ENCODE measurements around the gene CERT1.

CERT1 gene

DNA sequence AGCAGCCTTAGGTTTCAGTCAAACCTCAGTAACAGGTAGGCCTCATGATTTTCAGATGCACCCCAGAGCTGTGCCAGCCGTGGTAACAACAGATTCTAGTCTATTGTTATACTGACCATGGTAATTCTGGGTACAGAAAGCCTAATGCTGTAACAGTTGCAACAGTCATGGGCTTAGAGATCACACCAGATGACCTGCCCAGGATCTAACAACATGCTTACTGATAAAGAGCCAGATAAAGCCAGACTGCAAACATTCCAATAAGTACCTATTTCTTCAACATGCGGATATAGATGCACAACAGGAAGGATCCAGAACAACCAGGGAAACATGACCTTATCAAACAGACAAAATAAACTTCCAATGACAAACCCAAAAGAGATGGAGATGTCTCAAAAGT is 42.8 kb downstream of the CERT1 start:
- no peak for DNase-seq (ENCODE audit: extremely low read depth, low read depth)
- TF ChIP-seq, protein P1, sequence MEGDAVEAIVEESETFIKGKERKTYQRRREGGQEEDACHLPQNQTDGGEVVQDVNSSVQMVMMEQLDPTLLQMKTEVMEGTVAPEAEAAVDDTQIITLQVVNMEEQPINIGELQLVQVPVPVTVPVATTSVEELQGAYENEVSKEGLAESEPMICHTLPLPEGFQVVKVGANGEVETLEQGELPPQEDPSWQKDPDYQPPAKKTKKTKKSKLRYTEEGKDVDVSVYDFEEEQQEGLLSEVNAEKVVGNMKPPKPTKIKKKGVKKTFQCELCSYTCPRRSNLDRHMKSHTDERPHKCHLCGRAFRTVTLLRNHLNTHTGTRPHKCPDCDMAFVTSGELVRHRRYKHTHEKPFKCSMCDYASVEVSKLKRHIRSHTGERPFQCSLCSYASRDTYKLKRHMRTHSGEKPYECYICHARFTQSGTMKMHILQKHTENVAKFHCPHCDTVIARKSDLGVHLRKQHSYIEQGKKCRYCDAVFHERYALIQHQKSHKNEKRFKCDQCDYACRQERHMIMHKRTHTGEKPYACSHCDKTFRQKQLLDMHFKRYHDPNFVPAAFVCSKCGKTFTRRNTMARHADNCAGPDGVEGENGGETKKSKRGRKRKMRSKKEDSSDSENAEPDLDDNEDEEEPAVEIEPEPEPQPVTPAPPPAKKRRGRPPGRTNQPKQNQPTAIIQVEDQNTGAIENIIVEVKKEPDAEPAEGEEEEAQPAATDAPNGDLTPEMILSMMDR (IDR thresholded peaks at IDR 0.05; ENCODE audit: low read depth, low read length, missing control alignments), result no peak
- H3K4me3 ChIP-seq (replicated peaks; ENCODE audit: low read depth, low read length), result no peak overlapping the region

DNA sequence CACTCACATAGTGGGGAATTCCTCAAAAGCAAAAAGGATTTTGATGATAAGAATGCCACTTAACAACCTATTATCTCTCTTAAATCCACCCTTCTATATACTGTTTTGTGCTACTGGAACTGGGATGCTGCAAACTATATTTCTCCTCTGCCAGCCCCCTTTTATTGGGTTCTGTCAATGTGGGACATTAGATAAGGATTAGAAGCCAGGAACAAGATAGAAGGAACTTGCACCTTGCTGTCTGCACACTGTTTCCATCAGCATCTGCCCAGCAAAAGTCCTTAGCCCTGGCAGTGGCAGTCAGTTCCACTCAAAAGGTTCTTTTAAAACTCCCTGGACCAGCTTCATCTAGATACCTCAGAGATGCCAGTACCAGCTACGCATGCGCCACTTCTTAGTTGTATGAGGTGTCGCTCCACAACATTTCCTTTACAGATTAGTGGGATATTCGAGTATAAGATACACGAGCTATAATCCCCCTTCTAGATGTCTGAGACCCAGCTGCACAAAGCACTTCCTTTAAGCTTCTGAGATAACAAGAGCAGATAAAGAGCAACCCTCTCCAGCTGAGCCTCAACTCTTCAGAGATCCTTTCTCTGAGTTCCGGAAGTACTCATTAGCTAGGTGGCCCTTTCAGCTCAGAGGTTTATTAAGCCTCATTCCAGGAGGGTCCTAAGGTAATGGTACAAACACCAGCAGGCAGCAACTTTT is 45.3 kb downstream of the CERT1 start:
- DNase-seq (ENCODE audit: extremely low read depth, low read depth), result no peak
- TF ChIP-seq, protein P1 (IDR thresholded peaks at IDR 0.05; ENCODE audit: low read depth, low read length, missing control alignments), result no peak
- H3K4me3 ChIP-seq (replicated peaks; ENCODE audit: low read depth, low read length), result no peak overlapping the region

DNA sequence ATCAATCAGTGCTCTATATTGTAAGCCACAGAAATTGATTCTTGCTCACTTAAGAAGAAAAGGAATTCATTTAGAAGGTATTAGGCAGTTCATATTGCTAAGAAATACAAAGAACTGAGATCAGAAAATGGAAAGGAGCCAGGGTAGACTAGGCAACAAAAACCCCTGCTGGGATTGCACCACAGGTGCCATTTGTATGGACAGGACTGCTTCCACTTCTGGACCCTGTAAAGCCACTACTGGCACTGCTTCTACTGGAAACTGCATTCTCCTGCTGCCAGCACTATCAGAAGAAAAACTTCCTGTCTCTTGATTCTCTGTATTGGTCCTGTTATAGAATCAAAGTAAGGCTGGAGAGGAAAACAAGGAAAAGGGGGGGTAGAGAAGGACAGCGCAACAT is 45.9 kb downstream of the CERT1 start:
- DNase-seq (ENCODE audit: extremely low read depth, low read depth), result no peak
- TF ChIP-seq, protein P1 (IDR thresholded peaks at IDR 0.05; ENCODE audit: low read depth, low read length, missing control alignments), result no peak
- H3K4me3 ChIP-seq (replicated peaks; ENCODE audit: low read depth, low read length), result no peak overlapping the region

DNA sequence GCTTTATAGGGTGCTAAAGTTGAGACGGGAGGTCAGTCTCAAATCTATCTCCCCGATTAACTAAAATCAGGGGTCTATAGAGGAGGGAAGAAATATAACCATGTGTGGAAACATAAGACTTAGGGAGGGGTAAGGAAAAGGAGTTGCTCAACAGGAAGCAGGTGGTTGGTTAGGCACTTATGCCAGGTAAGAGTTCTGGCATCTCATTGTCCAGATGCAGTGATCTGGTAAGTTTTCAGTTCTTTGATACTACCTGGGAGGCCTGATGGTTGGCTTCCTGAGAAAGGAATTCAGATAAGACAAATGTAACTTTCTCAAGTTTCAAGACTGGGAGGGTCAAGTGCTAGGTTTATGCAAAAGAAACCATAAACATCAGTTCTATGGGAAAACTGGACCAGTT is 47.7 kb downstream of the CERT1 start:
- DNase-seq (ENCODE audit: extremely low read depth, low read depth), result no peak
- no peak overlapping the region for H3K4me3 ChIP-seq (replicated peaks; ENCODE audit: low read depth, low read length)
- TF ChIP-seq, protein P1 (IDR thresholded peaks at IDR 0.05; ENCODE audit: low read depth, low read length, missing control alignments), result no peak

DNA sequence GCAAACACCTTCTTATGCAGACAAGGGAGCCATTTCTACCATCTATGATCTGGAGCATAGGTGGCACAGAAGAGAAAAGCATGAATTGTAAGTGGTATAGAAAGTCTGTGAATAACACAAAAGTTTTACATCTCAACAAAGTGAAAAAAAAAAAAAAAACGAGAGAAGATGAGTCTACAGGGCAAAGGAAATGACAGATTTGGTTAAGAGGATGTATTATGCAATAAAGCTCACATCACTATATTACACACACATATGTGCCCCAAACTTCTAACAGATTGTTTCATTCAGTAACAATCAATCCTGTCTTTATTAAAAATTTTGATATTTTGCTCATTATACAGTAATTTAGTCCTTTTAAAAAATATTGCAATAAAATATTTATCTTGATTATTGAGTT is 49.8 kb downstream of the CERT1 start:
- TF ChIP-seq, protein P1 (IDR thresholded peaks at IDR 0.05; ENCODE audit: low read depth, low read length, missing control alignments), result no peak
- no peak for DNase-seq (ENCODE audit: extremely low read depth, low read depth)
- no peak overlapping the region for H3K4me3 ChIP-seq (replicated peaks; ENCODE audit: low read depth, low read length)

DNA sequence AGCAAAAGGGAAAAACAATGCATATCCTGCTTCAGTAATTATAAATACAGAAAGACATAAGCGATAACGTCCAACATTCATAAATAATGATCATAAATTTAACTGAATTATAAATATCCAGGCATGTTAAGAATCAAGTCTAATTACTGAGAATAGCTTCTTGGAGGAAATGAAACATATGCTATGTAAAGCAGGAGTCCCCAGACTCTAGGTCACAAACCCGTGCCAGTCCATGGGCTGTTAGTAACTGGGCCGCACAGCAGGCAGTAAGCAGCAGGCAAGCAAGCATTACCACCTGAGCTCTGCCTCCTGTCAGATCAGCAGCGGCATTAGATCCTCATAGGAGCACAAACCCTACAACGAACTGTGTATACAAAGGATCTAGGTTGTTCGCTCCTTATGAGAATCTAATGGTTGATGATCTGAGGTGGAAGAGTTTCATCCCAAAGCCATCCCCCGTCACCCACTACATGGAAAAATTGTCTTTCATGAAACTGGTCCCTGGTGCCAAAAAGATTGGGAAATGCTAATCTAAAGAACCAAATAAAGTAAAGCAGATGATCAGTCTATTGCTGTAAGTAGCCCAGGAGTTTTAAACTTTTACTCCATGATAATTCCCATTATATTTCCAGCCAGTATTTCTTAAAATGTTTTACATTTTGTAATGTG is 50.4 kb downstream of the CERT1 start:
- DNase-seq (ENCODE audit: extremely low read depth, low read depth), result no peak
- TF ChIP-seq, protein P1 (IDR thresholded peaks at IDR 0.05; ENCODE audit: low read depth, low read length, missing control alignments), result no peak
- H3K4me3 ChIP-seq (replicated peaks; ENCODE audit: low read depth, low read length), result no peak overlapping the region
